Epithelial cell of alveolus of lung (primary cell): ENCODE results near the gene TBC1D3. TPM values are rescaled to one million over a fixed set of nuclear protein-coding genes. Genes with fewer than 3 reads are reported as not detected.

Experiments used
- total RNA-seq: library from RNA; depleted of rRNA; stranded (reverse); fragments of >200 nt; gene quantifications from 2 replicates; pipeline ENCODE4 v1.2.1, GENCODE V29; 2015

Gene TBC1D3
- not detected in 2 replicates for total RNA-seq

GRCh38 chr17:38192455-38192854, at the start of gene TBC1D3:
Gene TBC1D3 (minus strand): TSS chr17:38192555. CDS start chr17:38191029, 1,526 bp downstream.

Other genes starting within 250 kb of the TBC1D3 start
- gene TBC1D3L, start 203.5 kb downstream of the TBC1D3 start, total RNA-seq: 1.0 and 6.4 TPM in 2 replicates
- not detected in 2 replicates for gene TBC1D3D, start 188.6 kb downstream of the TBC1D3 start, total RNA-seq
- gene TBC1D3C, start 123.9 kb downstream of the TBC1D3 start, total RNA-seq: not detected in 2 replicates
- gene TBC1D3E, start 64.6 kb downstream of the TBC1D3 start, total RNA-seq: not detected in 2 replicates
- gene MRPL45, start 104.6 kb upstream of the TBC1D3 start, total RNA-seq: 34.5 and 46.1 TPM in 2 replicates
- not detected in 2 replicates for gene GPR179, start 151.4 kb upstream of the TBC1D3 start, total RNA-seq
- 5.9 and 7.4 TPM in 2 replicates for gene SOCS7, start 159.3 kb upstream of the TBC1D3 start, total RNA-seq
- gene ARHGAP23, start 235.9 kb upstream of the TBC1D3 start, total RNA-seq: 29.1 and 49.0 TPM in 2 replicates